Activated CD8-positive, alpha-beta T cell treated with anti-CD3 and anti-CD28 coated beads, Interleukin-2, amount 10 ng/mL, durations not matched to agents 7 days and 5 days (primary cell): ENCODE measurements around the gene NARF. TPM values are rescaled to one million over a fixed set of nuclear protein-coding genes. Genes with fewer than 3 reads are reported as not detected.

Experiments
- ATAC-seq: fragments of 150-1000 bp; cut with Tn5 transposase; one replicate; pipeline ENCODE4 v1.10.0; 2021; ENCODE audit warnings: moderate library complexity
- CTCF ChIA-PET: fragments of 350-600 bp; sonication (Branson Sonifier 250); formaldehyde crosslinking; loops from one replicate; lab custom pipeline; 2021; ENCODE audit warnings: antibody characterized with exemption; lab: Charles Lee
- POLR2A ChIA-PET: fragments of 350-600 bp; sonication (Branson Sonifier 250); formaldehyde crosslinking; loops from one replicate; lab custom pipeline; 2021; ENCODE audit warnings: antibody characterized with exemption; lab: Charles Lee
- DNase-seq: peaks from one replicate; pipeline ENCODE4 v3.0.0-alpha.2; 2020
- H3K27ac Mint-ChIP-seq: one replicate; pipeline ENCODE4 v1.8.0; 2021; ENCODE audit warnings: mild to moderate bottlenecking, mixed read lengths
- H3K27me3 Mint-ChIP-seq: one replicate; pipeline ENCODE4 v1.8.0; 2021; ENCODE audit warnings: low read depth, mixed read lengths
- H3K36me3 Mint-ChIP-seq: one replicate; pipeline ENCODE4 v1.8.0; 2021; ENCODE audit warnings: low read depth, mixed read lengths
- H3K4me1 Mint-ChIP-seq: one replicate; pipeline ENCODE4 v1.8.0; 2021; ENCODE audit warnings: low read depth, mixed read lengths
- H3K4me3 Mint-ChIP-seq: one replicate; pipeline ENCODE4 v1.8.0; 2021; ENCODE audit warnings: mild to moderate bottlenecking, mixed read lengths
- H3K9me3 Mint-ChIP-seq: one replicate; pipeline ENCODE4 v1.8.0; 2022; ENCODE audit warnings: mixed read lengths; ENCODE audit not compliant: insufficient read depth
- total RNA-seq, 2 experiments: library from RNA; stranded (reverse); gene quantifications; one replicate each; pipeline ENCODE4 v1.2.3, GENCODE V29; 2021

The NARF gene
- total RNA-seq, 2 experiments from 2014 or later, result 112 to 114 TPM

GRCh38 chr17:82463925-82464566, 5.5 kb downstream of the NARF start:
- POLR2A ChIA-PET, result interaction anchor here (2.1 kb wide), 1 partner anchor 14 kb away, joined by 8 read pairs; no protein-coding TSS in a partner anchor

GRCh38 chr17:82464567-82464929, 6.0 kb downstream of the NARF start:
- ATAC-seq (no peak), DNase-seq (no peak)
- Mint-ChIP-seq H3K9me3 (no peaks in the 10 kb centered on the region), H3K27me3 (no peaks in the 10 kb centered on the region), H3K36me3 (peaks cover 73% of the 10 kb centered on the region), H3K4me1 (peaks cover 20% of the 10 kb centered on the region), H3K4me3 (no peak overlapping the region), H3K27ac (no peak overlapping the region)
- POLR2A ChIA-PET, result interaction anchor here (2.1 kb wide), 1 partner anchor 15 kb away, joined by 8 read pairs; no protein-coding TSS in a partner anchor
- CTCF ChIA-PET, result no interaction called here

More at GRCh38 chr17:82463925-82464566, 5.5 kb downstream of the NARF start:
- CTCF ChIA-PET, result no interaction called here
- no peak for DNase-seq
- ATAC-seq, result no peak
- no peak overlapping the region for H3K4me3 Mint-ChIP-seq
- peaks cover 23% of the 10 kb centered on the region for H3K4me1 Mint-ChIP-seq
- no peaks in the 10 kb centered on the region for H3K9me3 Mint-ChIP-seq
- peak overlapping the region; percentile 46 for H3K27ac Mint-ChIP-seq
- H3K36me3 Mint-ChIP-seq, result peaks cover 73% of the 10 kb centered on the region
- no peaks in the 10 kb centered on the region for H3K27me3 Mint-ChIP-seq

GRCh38 chr17:82465023-82465603, 6.6 kb downstream of the NARF start:
- no peaks in the 10 kb centered on the region for H3K9me3 Mint-ChIP-seq
- H3K27ac Mint-ChIP-seq, result no peak overlapping the region
- POLR2A ChIA-PET, result no interaction called here
- H3K4me3 Mint-ChIP-seq, result no peak overlapping the region
- DNase-seq (no peak), ATAC-seq (no peak)
- H3K27me3 Mint-ChIP-seq, result no peaks in the 10 kb centered on the region
- CTCF ChIA-PET, result no interaction called here
- H3K36me3 Mint-ChIP-seq, result peaks cover 73% of the 10 kb centered on the region
- peaks cover 20% of the 10 kb centered on the region for H3K4me1 Mint-ChIP-seq

- H3K4me3 Mint-ChIP-seq, result no peak overlapping the region
- H3K9me3 Mint-ChIP-seq, result no peaks in the 10 kb centered on the region
- peaks cover 60% of the 10 kb centered on the region for H3K36me3 Mint-ChIP-seq
- no peak for ATAC-seq
- CTCF ChIA-PET, result no interaction called here
- DNase-seq, result no peak
- H3K27ac Mint-ChIP-seq, result no peak overlapping the region
- H3K27me3 Mint-ChIP-seq, result no peaks in the 10 kb centered on the region
- peaks cover 11% of the 10 kb centered on the region for H3K4me1 Mint-ChIP-seq
- POLR2A ChIA-PET, result no interaction called here
Observed at GRCh38 chr17:82468692-82469091, 10.2 kb downstream of the NARF start.

DNA sequence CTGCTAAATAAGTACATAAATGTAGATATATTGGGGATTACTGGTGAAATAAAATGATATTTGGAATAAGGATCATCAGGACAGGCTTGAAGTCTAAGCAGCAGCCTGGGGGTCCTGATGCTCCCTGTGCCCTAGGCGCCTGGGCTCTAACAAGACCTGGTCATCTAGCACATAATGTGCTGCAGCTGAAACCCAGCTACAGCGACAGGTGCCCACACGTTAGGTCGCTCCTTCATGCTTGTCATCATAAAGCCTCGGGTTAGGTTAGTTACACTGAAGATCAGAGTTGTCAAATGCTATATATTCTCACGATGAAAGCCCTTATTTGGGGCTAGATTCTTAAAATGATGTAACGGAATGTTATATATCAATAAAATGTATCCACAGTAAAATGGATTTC, 11.5 kb downstream of the NARF start:
- H3K27me3 Mint-ChIP-seq, result no peaks in the 10 kb centered on the region
- H3K36me3 Mint-ChIP-seq, result peaks cover 57% of the 10 kb centered on the region
- ATAC-seq (no peak), DNase-seq (no peak)
- H3K9me3 Mint-ChIP-seq, result no peaks in the 10 kb centered on the region
- H3K4me1 Mint-ChIP-seq, result peaks cover 4% of the 10 kb centered on the region
- POLR2A ChIA-PET, result no interaction called here
- H3K27ac Mint-ChIP-seq, result no peak overlapping the region
- H3K4me3 Mint-ChIP-seq, result no peak overlapping the region
- CTCF ChIA-PET, result no interaction called here

DNA sequence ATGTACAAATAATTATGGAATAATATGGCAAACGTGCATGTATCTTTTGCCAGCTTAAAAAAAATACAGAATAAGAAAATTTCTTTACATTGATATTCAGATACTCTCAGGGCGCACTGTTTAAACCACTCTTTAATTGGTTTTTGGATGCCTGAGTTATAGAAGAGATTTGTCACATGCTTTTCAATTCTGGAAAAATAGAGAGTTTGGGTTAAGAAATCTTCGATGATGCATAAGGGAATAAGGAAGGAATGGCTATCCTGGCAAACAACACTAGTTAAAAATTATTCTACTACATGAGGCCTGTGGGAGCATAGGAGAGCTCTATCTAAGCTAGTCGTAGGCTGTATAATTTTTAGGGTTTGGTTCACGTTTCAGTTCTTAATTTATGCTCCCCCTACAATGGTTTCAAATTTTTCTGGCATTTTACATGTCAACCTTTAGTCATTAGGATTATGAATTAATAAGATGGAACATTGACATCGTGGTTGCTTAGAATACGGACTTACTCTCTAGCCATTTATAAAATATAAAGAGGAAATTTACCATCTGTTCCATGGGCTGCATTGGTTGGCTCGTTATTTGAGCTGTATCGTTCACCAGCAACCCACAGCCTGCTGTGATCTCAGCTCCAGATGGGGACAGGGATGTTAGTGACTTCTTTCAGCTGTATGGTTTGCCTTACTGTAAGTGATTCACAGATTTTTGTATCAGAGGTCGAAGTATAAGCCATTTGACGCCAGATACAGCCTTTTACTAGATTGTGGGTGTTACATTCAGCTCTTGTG, 15.9 kb downstream of the NARF start:
- ChIA-PET CTCF (interaction anchor here (1.1 kb wide), 1 partner anchor 14 kb away, joined by 3 read pairs; no protein-coding TSS in a partner anchor), POLR2A (interaction anchor here (0.6 to 1.2 kb wide), 3 partner anchors 23 to 98 kb away, joined by 3 to 4 read pairs (median 3); no protein-coding TSS in a partner anchor)
- ATAC-seq (no peak), DNase-seq (no peak)
- Mint-ChIP-seq H3K4me3 (no peak overlapping the region), H3K9me3 (no peaks in the 10 kb centered on the region), H3K27ac (no peak overlapping the region), H3K36me3 (peaks cover 47% of the 10 kb centered on the region), H3K4me1 (peaks cover 24% of the 10 kb centered on the region), H3K27me3 (no peaks in the 10 kb centered on the region)

DNA sequence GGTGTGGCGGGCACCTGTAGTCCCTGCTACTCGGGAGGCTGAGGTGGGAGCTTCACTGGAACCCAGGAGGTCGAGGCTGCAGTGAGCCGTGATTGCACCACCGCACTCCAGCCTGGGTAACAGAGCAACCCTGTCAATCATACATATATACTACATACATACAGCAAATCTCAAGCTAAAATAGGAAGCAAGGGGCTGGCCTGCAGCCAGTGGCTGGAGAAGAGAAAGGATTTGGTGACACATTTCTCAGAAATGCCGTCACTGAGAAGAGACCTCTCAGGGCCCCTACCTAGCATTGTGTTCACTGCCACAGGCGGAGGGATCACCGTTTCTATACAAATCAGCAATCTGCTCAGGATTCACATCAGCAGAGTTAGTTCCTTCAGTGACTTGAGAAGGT, 16.9 kb downstream of the NARF start:
- Mint-ChIP-seq H3K27me3 (no peaks in the 10 kb centered on the region), H3K9me3 (no peaks in the 10 kb centered on the region), H3K4me3 (no peak overlapping the region), H3K4me1 (peaks cover 25% of the 10 kb centered on the region), H3K27ac (no peak overlapping the region), H3K36me3 (peaks cover 48% of the 10 kb centered on the region)
- DNase-seq (no peak), ATAC-seq (no peak)
- ChIA-PET POLR2A (interaction anchor here (1.2 kb wide), 1 partner anchor 26 kb away, joined by 3 read pairs; no protein-coding TSS in a partner anchor), CTCF (no interaction called here)

DNA sequence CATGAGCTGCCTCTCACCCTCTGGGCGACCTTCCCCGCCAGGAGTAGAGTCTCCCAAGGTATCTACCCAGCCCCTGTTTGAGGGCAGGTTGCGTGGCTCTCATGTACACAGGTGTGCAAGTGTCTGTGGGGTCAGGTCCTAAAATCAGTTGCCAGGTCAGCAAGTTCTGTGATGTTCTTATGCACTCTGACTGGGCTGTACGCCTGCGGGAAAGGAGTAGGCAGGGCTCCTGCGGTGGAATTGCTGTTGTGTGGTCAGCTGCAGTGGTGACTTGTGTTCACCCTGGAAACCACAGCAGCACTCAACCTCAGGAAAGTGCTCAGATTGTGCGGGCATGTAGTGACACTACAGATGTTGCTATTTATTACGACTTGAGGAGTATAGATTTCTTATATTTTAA, 19.4 kb downstream of the NARF start:
- DNase-seq (no peak), ATAC-seq (peak; percentile 38)
- Mint-ChIP-seq H3K27me3 (no peaks in the 10 kb centered on the region), H3K27ac (peak overlapping the region; percentile 59), H3K4me3 (no peak overlapping the region), H3K36me3 (peaks cover 51% of the 10 kb centered on the region), H3K9me3 (no peaks in the 10 kb centered on the region), H3K4me1 (peaks cover 25% of the 10 kb centered on the region)
- ChIA-PET CTCF (no interaction called here), POLR2A (interaction anchor here (1.1 kb wide), 1 partner anchor 20 kb away, joined by 3 read pairs; the partner anchor contains the start of gene NARF)

DNA sequence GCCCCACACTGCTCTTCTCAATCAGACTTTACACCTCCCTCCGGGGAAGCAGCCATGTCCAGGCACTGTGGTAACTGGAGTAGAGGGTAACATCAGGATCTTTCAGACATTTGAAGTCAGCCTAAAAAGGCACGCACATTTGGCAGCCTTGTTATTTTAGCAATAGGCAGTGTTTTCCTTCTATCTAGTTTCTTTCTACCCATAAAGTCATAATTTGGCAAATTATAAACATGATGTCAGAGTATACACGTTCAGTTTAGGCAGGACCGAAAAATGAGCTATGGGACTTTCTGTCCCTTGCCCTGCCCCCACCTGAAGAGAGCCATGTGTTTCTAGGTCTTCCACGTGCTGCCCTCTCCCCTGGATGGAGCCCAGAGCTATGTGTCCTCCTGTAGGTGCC, 21.1 kb downstream of the NARF start:
- peaks cover 53% of the 10 kb centered on the region for H3K36me3 Mint-ChIP-seq
- POLR2A ChIA-PET, result interaction anchor here (1.2 kb wide), 1 partner anchor 31 kb away, joined by 3 read pairs; no protein-coding TSS in a partner anchor
- DNase-seq, result no peak

DNA sequence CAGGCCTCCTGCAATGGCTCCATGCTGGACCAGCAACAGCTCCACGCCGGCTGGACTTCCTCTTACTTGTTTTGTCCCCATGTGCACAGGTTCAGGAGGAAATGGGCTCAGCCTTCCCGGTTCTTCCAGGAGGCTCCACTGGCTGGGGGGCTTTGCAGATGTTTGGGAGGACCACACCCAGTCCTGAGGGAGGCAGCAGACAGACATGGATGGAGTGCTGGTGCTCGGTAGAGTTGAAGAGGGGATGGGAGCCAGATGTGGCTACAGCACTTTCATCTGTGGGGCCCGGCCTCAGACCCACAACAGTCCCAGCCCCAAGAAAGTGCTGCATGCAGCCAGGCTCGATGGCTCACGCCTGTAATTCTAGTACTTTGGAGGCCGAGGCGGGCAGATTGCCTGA, 21.8 kb downstream of the NARF start:
- ChIA-PET CTCF (interaction anchor here (0.8 to 1.2 kb wide), 2 partner anchors 71 to 73 kb away, joined by 3 to 5 read pairs; no protein-coding TSS in a partner anchor), POLR2A (interaction anchor here (1.2 kb wide), 1 partner anchor 31 kb away, joined by 3 read pairs; no protein-coding TSS in a partner anchor)
- DNase-seq (no peak), ATAC-seq (no peak)
- Mint-ChIP-seq H3K9me3 (no peaks in the 10 kb centered on the region), H3K36me3 (peaks cover 56% of the 10 kb centered on the region), H3K4me1 (peaks cover 30% of the 10 kb centered on the region), H3K4me3 (no peak overlapping the region), H3K27ac (no peak overlapping the region), H3K27me3 (no peaks in the 10 kb centered on the region)

More for the DNA sequence above, 21.1 kb downstream of the NARF start:
- no peaks in the 10 kb centered on the region for H3K9me3 Mint-ChIP-seq
- peak overlapping the region; percentile 87 for H3K27ac Mint-ChIP-seq
- H3K4me1 Mint-ChIP-seq, result peaks cover 25% of the 10 kb centered on the region
- H3K4me3 Mint-ChIP-seq, result no peak overlapping the region
- ATAC-seq, result no peak
- no peaks in the 10 kb centered on the region for H3K27me3 Mint-ChIP-seq
- CTCF ChIA-PET, result interaction anchor here (0.8 to 1.2 kb wide), 2 partner anchors 72 to 74 kb away, joined by 3 to 5 read pairs; no protein-coding TSS in a partner anchor

- Mint-ChIP-seq H3K27ac (no peak overlapping the region), H3K4me3 (no peak overlapping the region), H3K4me1 (peaks cover 36% of the 10 kb centered on the region), H3K36me3 (peaks cover 63% of the 10 kb centered on the region), H3K27me3 (no peaks in the 10 kb centered on the region), H3K9me3 (no peaks in the 10 kb centered on the region)
- ATAC-seq (no peak), DNase-seq (no peak)
- POLR2A ChIA-PET, result no interaction called here
- CTCF ChIA-PET, result no interaction called here
Observed at GRCh38 chr17:82483204-82483660, 24.7 kb downstream of the NARF start.
